ENCODE data around the gene PRPF19. TPM values are rescaled to one million over a fixed set of nuclear protein-coding genes. Genes with fewer than 3 reads are reported as not detected.

Gene PRPF19
- polyA plus RNA-seq, 1 donor (not counting 4 experiments of a cell fraction or from before 2014, with no cell fraction given): 35.4 TPM

GRCh38 chr11:60952742-60953170 lies 46.4 kb upstream of the PRPF19 start:
- Histone ChIP-seq H3K36me3 (ENCODE audit: control insufficient read depth in 2 of 2, extremely low read depth in 1 of 2, insufficient read depth in 2 of 2, low read length in 2 of 2) (no peaks in the 10 kb centered on the region), H2AFZ (ENCODE audit: control insufficient read depth, low read length) (peak overlapping the region; percentile 94), H3K4me3 (ENCODE audit: control insufficient read depth in 2 of 3, extremely low read depth in 1 of 3, insufficient read depth in 2 of 3, low read depth in 1 of 3, low read length in 3 of 3) (no peak overlapping the region), H3K27ac (ENCODE audit: control insufficient read depth, insufficient read depth, low read length) (no peak overlapping the region), H3K4me1 (ENCODE audit: control insufficient read depth, extremely low read depth, insufficient read depth, low read length) (peaks cover 5% of the 10 kb centered on the region), H3K9me3 (ENCODE audit: control insufficient read depth, low read depth, low read length) (no peaks in the 10 kb centered on the region), H3K79me2 (ENCODE audit: control insufficient read depth, insufficient read depth, low read length) (no peaks in the 10 kb centered on the region), H3K9ac (ENCODE audit: control insufficient read depth, extremely low read depth, insufficient read depth, low read length) (peak overlapping the region; percentile 70), H3K9me1 (ENCODE audit: control insufficient read depth, extremely low read depth, insufficient read depth, low read length) (no peaks in the 10 kb centered on the region), H3K27me3 (ENCODE audit: control insufficient read depth, extremely low read depth, insufficient read depth, low read length) (peaks cover 4% of the 10 kb centered on the region), H3K4me2 (ENCODE audit: control insufficient read depth, extremely low read depth, insufficient read depth, low read depth, low read length) (peak overlapping the region; percentile 77), H4K20me1 (ENCODE audit: control insufficient read depth, extremely low read depth, insufficient read depth, low read length) (no peaks in the 10 kb centered on the region)
- dilution Hi-C loops (cut with MboI; ENCODE audit: extremely low pct_ligation_motif_present, low sequenced_read_pairs): no loop called here
- FAIRE-seq: no peak
- no peak for DNase-seq (ENCODE audit: low read depth, low spot score)
- TF ChIP-seq CTCF (optimal IDR thresholded peaks at IDR 0.05 in 1 of 3, IDR thresholded peaks at IDR 0.05 in 1 of 3, conservative IDR thresholded peaks at IDR 0.05 in 1 of 3; ENCODE audit: extremely low read depth in 1 of 3, insufficient read depth in 2 of 3, low read length in 3 of 3) (no peak), EZH2 (IDR thresholded peaks at IDR 0.05; ENCODE audit: low read length) (no peak)

GRCh38 chr11:60951904-60952741 lies 45.7 kb upstream of the PRPF19 start, which contains the start of gene SLC15A3:
TSS of gene SLC15A3 (minus strand) at chr11:60952176. CDS start at chr11:60951551, 625 bp downstream.
- Histone ChIP-seq H3K4me2 (ENCODE audit: control insufficient read depth, extremely low read depth, insufficient read depth, low read depth, low read length) (peak within 1 kb of the TSS; percentile 77), H3K36me3 (ENCODE audit: control insufficient read depth in 2 of 2, extremely low read depth in 1 of 2, insufficient read depth in 2 of 2, low read length in 2 of 2) (no peaks in the 10 kb centered on the region), H3K27me3 (ENCODE audit: control insufficient read depth, extremely low read depth, insufficient read depth, low read length) (peaks cover 4% of the 10 kb centered on the region), H3K9ac (ENCODE audit: control insufficient read depth, extremely low read depth, insufficient read depth, low read length) (peak within 1 kb of the TSS; percentile 70), H2AFZ (ENCODE audit: control insufficient read depth, low read length) (peak within 1 kb of the TSS; percentile 94), H3K27ac (ENCODE audit: control insufficient read depth, insufficient read depth, low read length) (no peak within 1 kb of the TSS), H3K9me1 (ENCODE audit: control insufficient read depth, extremely low read depth, insufficient read depth, low read length) (no peaks in the 10 kb centered on the region), H3K9me3 (ENCODE audit: control insufficient read depth, low read depth, low read length) (no peaks in the 10 kb centered on the region), H4K20me1 (ENCODE audit: control insufficient read depth, extremely low read depth, insufficient read depth, low read length) (no peaks in the 10 kb centered on the region), H3K79me2 (ENCODE audit: control insufficient read depth, insufficient read depth, low read length) (no peaks in the 10 kb centered on the region), H3K4me1 (ENCODE audit: control insufficient read depth, extremely low read depth, insufficient read depth, low read length) (peaks cover 5% of the 10 kb centered on the region), H3K4me3 (ENCODE audit: control insufficient read depth in 2 of 3, extremely low read depth in 1 of 3, insufficient read depth in 2 of 3, low read depth in 1 of 3, low read length in 3 of 3) (peak within 1 kb of the TSS; percentile 16 to 63 (median 62))
- dilution Hi-C loops (cut with MboI; ENCODE audit: extremely low pct_ligation_motif_present, low sequenced_read_pairs): no loop called here
- no peak for TF ChIP-seq EZH2 (IDR thresholded peaks at IDR 0.05; ENCODE audit: low read length)
- no peak for TF ChIP-seq CTCF (optimal IDR thresholded peaks at IDR 0.05 in 1 of 3, IDR thresholded peaks at IDR 0.05 in 1 of 3, conservative IDR thresholded peaks at IDR 0.05 in 1 of 3; ENCODE audit: extremely low read depth in 1 of 3, insufficient read depth in 2 of 3, low read length in 3 of 3)
- FAIRE-seq (no peak), DNase-seq (ENCODE audit: low read depth, low spot score) (no peak)
